ENCODE data around the gene HLA-DOA.

GRCh38 chr6:32976334-32977069 is 32.9 kb downstream of the HLA-DOA start:
- TF ChIP-seq CTCF (IDR thresholded peaks at IDR 0.05) = no peak
- no peak for TF ChIP-seq POLR2A (IDR thresholded peaks at IDR 0.05)

Data from body of pancreas (tissue), 4 donors.